A549 (cell line): ENCODE results near the gene ARID1B. TPM values are rescaled to one million over a fixed set of nuclear protein-coding genes. Genes with fewer than 3 reads are reported as not detected.

Experiments used
- ATAC-seq, 2 experiments: fragments of 200-7000 bp in 1 of 2; fragments of >200 bp in 1 of 2; cut with Nextera tagmentation in 1 of 2; cut with Tn5 transposase in 1 of 2; 3 replicates each; pipeline versions ENCODE4 v1.8.0 to v1.9.1; 2018 to 2020; ENCODE audit warnings: mild to moderate bottlenecking in 1 of 2, moderate library complexity in 1 of 2
- CTCF ChIA-PET: fragments of 300-600 bp; sonication (Branson Sonifier 250); formaldehyde crosslinking; extraction: SDS; loops from one replicate; lab custom pipeline; 2021; ENCODE audit warnings: antibody characterized with exemption, inconsistent platforms; lab: Yijun Ruan, JAX
- POLR2A ChIA-PET: fragments of 350-600 bp; formaldehyde crosslinking; extraction: SDS; loops from one replicate; lab custom pipeline; 2021; ENCODE audit warnings: antibody characterized with exemption, inconsistent platforms; lab: Yijun Ruan, JAX
- DNase-seq, 2 experiments: peaks; one replicate each; pipeline versions ENCODE4 v3.0.0 to v3.0.0-alpha.2; 2011 to 2016; ENCODE audit warnings: low read depth in 1 of 2, low spot score in 1 of 2
- FAIRE-seq: peaks from 2 replicates; lab custom pipeline; 2011; peaks lifted over from hg19 to GRCh38; lab: Jason Lieb, UNC
- H3K27ac ChIP-seq, 2 experiments: fragments of >200 bp; sonication (Bioruptor Twin); formaldehyde crosslinking; 3 replicates each; pipeline ENCODE4 v1.5.1; 2016 to 2017
- H3K4me1 ChIP-seq: fragments of >200 bp; sonication (Bioruptor Twin); formaldehyde crosslinking; 3 replicates; pipeline ENCODE4 v1.6.1; 2016
- H3K4me2 ChIP-seq: fragments of >200 bp; sonication (Bioruptor Twin); formaldehyde crosslinking; 3 replicates; pipeline ENCODE4 v1.6.1; 2016
- H3K4me3 ChIP-seq: fragments of >200 bp; sonication (Bioruptor Twin); formaldehyde crosslinking; 3 replicates; pipeline ENCODE4 v1.5.1; 2016
- H3K9me3 ChIP-seq: fragments of >200 bp; sonication (Bioruptor Twin); formaldehyde crosslinking; 3 replicates; pipeline ENCODE4 v1.6.1; 2016
- CBX2 ChIP-seq: fragments of 200-600 bp; sonication (generic); IDR thresholded peaks from 2 replicates; pipeline ENCODE4 v1.6.1; 2016; ENCODE audit warnings: low read depth, mild to moderate bottlenecking, borderline replicate concordance
- CHD2 ChIP-seq: fragments of 150-350 bp; IDR thresholded peaks from 2 replicates; pipeline ENCODE4 v1.6.1; 2014; ENCODE audit warnings: low read length; ENCODE audit not compliant: partially characterized antibody
- CHD4 ChIP-seq: fragments of 200-600 bp; sonication (generic); IDR thresholded peaks from 2 replicates; pipeline ENCODE4 v1.6.1; 2016; ENCODE audit warnings: antibody characterized with exemption, mild to moderate bottlenecking, borderline replicate concordance
- ELK1 ChIP-seq: fragments of 150-350 bp; IDR thresholded peaks from 2 replicates; pipeline ENCODE4 v1.6.1; 2014; ENCODE audit warnings: low read depth, mild to moderate bottlenecking, low read length
- EP300 ChIP-seq, 2 experiments: fragments of >200 bp; sonication (Bioruptor Twin); formaldehyde crosslinking; IDR thresholded peaks; 2 replicates in 1 of 2; 3 replicates in 1 of 2; pipeline ENCODE4 v1.6.1; 2016 to 2017
- FOXS1 ChIP-seq: fragments of 250-450 bp; sonication (Bioruptor Pico); IDR thresholded peaks from 2 replicates; pipeline ENCODE4 v1.5.0; 2020; ENCODE audit warnings: mild to moderate bottlenecking, moderate library complexity
- HMGXB4 ChIP-seq: fragments of 250-450 bp; sonication (Bioruptor Pico); IDR thresholded peaks from 2 replicates; pipeline ENCODE4 v1.5.0; 2021; ENCODE audit warnings: mild to moderate bottlenecking, moderate library complexity, borderline replicate concordance
- HOXB5 ChIP-seq: fragments of 250-450 bp; sonication (Bioruptor Pico); IDR thresholded peaks from 2 replicates; pipeline ENCODE4 v1.5.0; 2020; ENCODE audit warnings: mild to moderate bottlenecking, moderate library complexity
- JUN ChIP-seq, 2 experiments: fragments of >200 bp; sonication (Bioruptor Twin); formaldehyde crosslinking; IDR thresholded peaks; 2 replicates in 1 of 2; 3 replicates in 1 of 2; pipeline ENCODE4 v1.6.1; 2016 to 2017
- JUNB ChIP-seq: fragments of >200 bp; sonication (Bioruptor Twin); formaldehyde crosslinking; IDR thresholded peaks from 2 replicates; pipeline ENCODE4 v1.6.1; 2016
- MAX ChIP-seq: IDR thresholded peaks from 2 replicates; pipeline ENCODE4 v1.6.1; 2012
- MYC ChIP-seq: IDR thresholded peaks from 2 replicates; pipeline ENCODE4 v1.6.1; 2012; ENCODE audit warnings: mild to moderate bottlenecking, inconsistent platforms, low read length, improper control_type of control experiment, borderline replicate concordance
- NFE2L2 ChIP-seq: fragments of 150-350 bp; conservative IDR thresholded peaks from 2 replicates; pipeline ENCODE4 v1.6.1; 2014; ENCODE audit warnings: low read length
- NPAS2 ChIP-seq: fragments of 250-450 bp; sonication (Bioruptor Pico); IDR thresholded peaks from 2 replicates; pipeline ENCODE4 v1.8.0; 2022; ENCODE audit warnings: mild to moderate bottlenecking, moderate library complexity, borderline replicate concordance
- PBX3 ChIP-seq: IDR thresholded peaks from 2 replicates; pipeline ENCODE4 v1.6.1; 2012
- POLR2A ChIP-seq: IDR thresholded peaks from 2 replicates; pipeline ENCODE4 v1.6.1; 2012; ENCODE audit warnings: mild to moderate bottlenecking, low read length
- POLR2AphosphoS2 ChIP-seq: conservative IDR thresholded peaks from 2 replicates; pipeline ENCODE4 v1.6.1; 2012; ENCODE audit warnings: low read length, improper control_type of control experiment, inconsistent platforms
- REST ChIP-seq: fragments of 200-600 bp; sonication (generic); IDR thresholded peaks from 2 replicates; pipeline ENCODE4 v1.6.1; 2016; ENCODE audit warnings: antibody characterized with exemption, mild to moderate bottlenecking, moderate library complexity
- RFX5 ChIP-seq: fragments of 450-650 bp; IDR thresholded peaks from 2 replicates; pipeline ENCODE4 v1.7.1; 2014; ENCODE audit warnings: antibody characterized with exemption, mild to moderate bottlenecking, moderate library complexity
- RNF2 ChIP-seq: fragments of 200-600 bp; sonication (generic); IDR thresholded peaks from 2 replicates; pipeline ENCODE4 v1.6.1; 2016; ENCODE audit warnings: low read depth, mild to moderate bottlenecking, antibody characterized with exemption, moderate library complexity, borderline replicate concordance
- SMC3 ChIP-seq: fragments of >200 bp; sonication (Bioruptor Twin); formaldehyde crosslinking; IDR thresholded peaks from 3 replicates; pipeline ENCODE4 v1.6.1; 2018; ENCODE audit warnings: inconsistent platforms
- TFCP2L1 ChIP-seq: fragments of 250-450 bp; sonication (Bioruptor Pico); IDR thresholded peaks from 2 replicates; pipeline ENCODE4 v1.5.0; 2021; ENCODE audit warnings: mild to moderate bottlenecking
- USF2 ChIP-seq: fragments of 450-650 bp; IDR thresholded peaks from 2 replicates; pipeline ENCODE4 v1.6.1; 2014; ENCODE audit warnings: antibody characterized with exemption
- ZFP36 ChIP-seq: fragments of 450-650 bp; IDR thresholded peaks from 2 replicates; pipeline ENCODE4 v1.6.1; 2014; ENCODE audit warnings: borderline replicate concordance; ENCODE audit not compliant: partially characterized antibody
- ZNF302 ChIP-seq: fragments of 250-450 bp; sonication (Bioruptor Pico); IDR thresholded peaks from 2 replicates; pipeline ENCODE4 v1.9.0; 2021; ENCODE audit warnings: inconsistent platforms, mild to moderate bottlenecking, moderate library complexity
- ZSCAN20 ChIP-seq: fragments of 250-450 bp; sonication (Bioruptor Pico); IDR thresholded peaks from 2 replicates; pipeline ENCODE4 v1.8.0; 2022; ENCODE audit warnings: mild to moderate bottlenecking, moderate library complexity
- WGBS: methylation state at CpG from one replicate; pipeline ENCODE4 v1.1.6; 2017; ENCODE audit errors: missing lambda C conversion rate; 5-methylcytosine and 5-hydroxymethylcytosine counted together
- polyA plus RNA-seq, 4 experiments: library from polyadenylated mRNA; depleted of rRNA in 3 of 4; stranded (reverse); fragments of >200 nt; fragmentation: RNase III in 1 of 4; extraction: RNeasy Plus Mini Kit Qiagen cat#74134 plus additional on column Dnase treatment in 1 of 4; gene quantifications; 2 replicates in 3 of 4; 3 replicates in 1 of 4; pipeline ENCODE4 v1.2.3, GENCODE V29; 2011 to 2017

ARID1B gene
- polyA plus RNA-seq, 2 of the 4 experiments (the other 2 are of a cell fraction), result 13.5 to 16.3 TPM

GRCh38 chr6:157226026-157226625 lies 448.9 kb downstream of the ARID1B start:
- H3K9me3 ChIP-seq, result no peaks in the 10 kb centered on the region
- H3K4me3 ChIP-seq, result no peak overlapping the region
- H3K4me1 ChIP-seq, result no peaks in the 10 kb centered on the region
- FAIRE-seq (no peak), ATAC-seq (no peak), DNase-seq (no peak)
- no peak overlapping the region for H3K27ac ChIP-seq
- WGBS, result 67% methylated on average over 4 of the region's 4 CpGs
- POLR2A ChIA-PET, result no interaction called here
- no peak overlapping the region for H3K4me2 ChIP-seq
- no peak for TF ChIP-seq ELK1
- no peak for TF ChIP-seq POLR2AphosphoS2
- TF ChIP-seq MYC, result no peak
- TF ChIP-seq RNF2, result no peak
- TF ChIP-seq CBX2, result no peak
- TF ChIP-seq ZSCAN20, result no peak
- no peak for TF ChIP-seq RFX5
- TF ChIP-seq NFE2L2, result no peak
- no peak for TF ChIP-seq CHD4
- no peak for TF ChIP-seq ZNF302
- no peak for TF ChIP-seq SMC3
- no peak for TF ChIP-seq MAX
- no peak for TF ChIP-seq JUN (IDR thresholded peaks at IDR 0.05)
- TF ChIP-seq ZFP36, result no peak
- no peak for TF ChIP-seq EP300 (IDR thresholded peaks at IDR 0.05)
- no peak for TF ChIP-seq NPAS2 (CRISPR knock-in tag)
- CTCF ChIA-PET, result interaction anchor here (1.6 to 2.0 kb wide), 2 partner anchors 10 to 49 kb away, joined by 6 to 8 read pairs; no protein-coding TSS in a partner anchor

GRCh38 chr6:157226761-157227160 lies 449.6 kb downstream of the ARID1B start:
- ATAC-seq, result no peak
- TF ChIP-seq ZSCAN20, result no peak
- TF ChIP-seq HMGXB4 (CRISPR knock-in tag), result no peak
- no peak for TF ChIP-seq HOXB5 (CRISPR knock-in tag)
- TF ChIP-seq POLR2A, result no peak
- no peak for TF ChIP-seq FOXS1 (CRISPR knock-in tag)
- TF ChIP-seq PBX3, result no peak
- no peak for TF ChIP-seq CHD2
- no peak for TF ChIP-seq ZNF302
- no peak for TF ChIP-seq JUNB
- no peak for TF ChIP-seq REST
- TF ChIP-seq MAX, result no peak
- no peak for TF ChIP-seq USF2
- no peak for TF ChIP-seq NPAS2 (CRISPR knock-in tag)
- TF ChIP-seq TFCP2L1, result no peak
- TF ChIP-seq, all 56 proteins: peak for 0
- FAIRE-seq (no peak), DNase-seq (no peak)
- WGBS, result 78% methylated on average over 3 of the region's 4 CpGs
- Histone ChIP-seq H3K4me1 (no peaks in the 10 kb centered on the region), H3K4me2 (no peak overlapping the region), H3K27ac (no peak overlapping the region), H3K4me3 (no peak overlapping the region), H3K9me3 (no peaks in the 10 kb centered on the region)
- ChIA-PET POLR2A (no interaction called here), CTCF (interaction anchor here (1.6 to 2.0 kb wide), 2 partner anchors 9 to 48 kb away, joined by 6 to 8 read pairs; no protein-coding TSS in a partner anchor)
